ENCODE results near the gene MAP3K7.

The MAP3K7 gene

GRCh38 chr6:90586836-90587638 is at the start of gene MAP3K7:
Gene MAP3K7 (minus strand): TSS chr6:90587072. CDS start chr6:90586883, 189 bp downstream.
- H3K27ac ChIP-seq: peak within 1 kb of the TSS; percentile 93
- no peak for TF ChIP-seq CTCF (conservative IDR thresholded peaks at IDR 0.05)

GRCh38 chr6:90631046-90631445 is 44.2 kb upstream of the MAP3K7 start:
- no peak overlapping the region for H3K27ac ChIP-seq
- TF ChIP-seq CTCF (conservative IDR thresholded peaks at IDR 0.05): peak; percentile 46

GRCh38 chr6:90621581-90621980 is 34.7 kb upstream of the MAP3K7 start:
- no peak overlapping the region for H3K27ac ChIP-seq
- no peak for TF ChIP-seq CTCF (conservative IDR thresholded peaks at IDR 0.05)

GRCh38 chr6:90619221-90619620 is 32.3 kb upstream of the MAP3K7 start:
- no peak overlapping the region for H3K27ac ChIP-seq
- TF ChIP-seq CTCF (conservative IDR thresholded peaks at IDR 0.05): no peak

GRCh38 chr6:90612313-90612680 is 25.4 kb upstream of the MAP3K7 start:
- TF ChIP-seq CTCF (conservative IDR thresholded peaks at IDR 0.05): no peak
- no peak overlapping the region for H3K27ac ChIP-seq

GRCh38 chr6:90611543-90612312 is 24.9 kb upstream of the MAP3K7 start:
- no peak for TF ChIP-seq CTCF (conservative IDR thresholded peaks at IDR 0.05)
- no peak overlapping the region for H3K27ac ChIP-seq

GRCh38 chr6:90610751-90611542 is 24.1 kb upstream of the MAP3K7 start:
- no peak overlapping the region for H3K27ac ChIP-seq
- TF ChIP-seq CTCF (conservative IDR thresholded peaks at IDR 0.05): no peak
